OCI-LY3 (cell line): Measurements from ENCODE around the gene ITPKB.

Source experiments
- H2AFZ ChIP-seq: fragments of 200-600, 300-600 bp; shearing (Covaris generic); 2 replicates; pipeline ENCODE4 v1.6.0; 2014; ENCODE audit warnings: antibody characterized with exemption, low read depth, low read length
- H3K27ac ChIP-seq: fragments of 200-600, 300-600 bp; sonication (generic); 2 replicates; pipeline ENCODE4 v1.5.1; 2014; ENCODE audit warnings: mild to moderate bottlenecking, low read length, moderate library complexity, mixed read lengths
- H3K27me3 ChIP-seq: fragments of 200-600, 300-600 bp; sonication (generic); 2 replicates; pipeline ENCODE4 v1.6.1; 2014; ENCODE audit warnings: low read depth, low read length, mixed read lengths
- H3K36me3 ChIP-seq: fragments of 200-600, 300-600 bp; sonication (generic); replicated peaks from 2 replicates; pipeline ENCODE3; 2014; ENCODE audit warnings: low read depth, low read length, mixed read lengths
- H3K4me1 ChIP-seq: fragments of 300-600, 200-600 bp; sonication (generic); 2 replicates; pipeline ENCODE4 v1.6.1; 2014; ENCODE audit warnings: low read length, mixed read lengths
- H3K4me2 ChIP-seq: fragments of 200-600, 300-600 bp; sonication (generic); 2 replicates; pipeline ENCODE4 v1.6.1; 2014; ENCODE audit warnings: low read length, mixed read lengths
- H3K4me3 ChIP-seq: fragments of 300-600, 200-600 bp; sonication (generic); 2 replicates; pipeline ENCODE4 v1.5.1; 2014; ENCODE audit warnings: antibody characterized with exemption, mild to moderate bottlenecking, low read length, moderate library complexity
- H3K79me2 ChIP-seq: fragments of 300-600, 200-600 bp; shearing (Covaris generic); 2 replicates; pipeline ENCODE4 v1.6.1; 2014; ENCODE audit warnings: mild to moderate bottlenecking, low read length, mixed read lengths
- H3K9ac ChIP-seq: fragments of 300-600, 200-600 bp; shearing (Covaris generic); 2 replicates; pipeline ENCODE4 v1.6.0; 2014; ENCODE audit warnings: mild to moderate bottlenecking, low read length, moderate library complexity
- H3K9me3 ChIP-seq: fragments of 200-600, 300-600 bp; shearing (Covaris generic); 2 replicates; pipeline ENCODE4 v1.6.1; 2014; ENCODE audit warnings: low read length, mixed read lengths; ENCODE audit not compliant: insufficient read depth
- H4K20me1 ChIP-seq: fragments of 200-600, 300-600 bp; sonication (generic); 2 replicates; pipeline ENCODE4 v1.6.1; 2016; ENCODE audit warnings: low read length, mixed read lengths; ENCODE audit not compliant: insufficient read depth
- EZH2phosphoT487 ChIP-seq: fragments of 200-600 bp; shearing (Covaris generic); IDR thresholded peaks from 2 replicates; pipeline ENCODE4 v1.6.1; 2018; ENCODE audit warnings: antibody characterized with exemption, mixed run types, low read depth
- TF ChIP-seq, protein P1 (sequence below): fragments of 200-600, 300-600 bp; sonication (generic); IDR thresholded peaks from 2 replicates; pipeline ENCODE4 v1.5.1; 2014; ENCODE audit warnings: antibody characterized with exemption, low read length, low read depth

The ITPKB gene

DNA sequence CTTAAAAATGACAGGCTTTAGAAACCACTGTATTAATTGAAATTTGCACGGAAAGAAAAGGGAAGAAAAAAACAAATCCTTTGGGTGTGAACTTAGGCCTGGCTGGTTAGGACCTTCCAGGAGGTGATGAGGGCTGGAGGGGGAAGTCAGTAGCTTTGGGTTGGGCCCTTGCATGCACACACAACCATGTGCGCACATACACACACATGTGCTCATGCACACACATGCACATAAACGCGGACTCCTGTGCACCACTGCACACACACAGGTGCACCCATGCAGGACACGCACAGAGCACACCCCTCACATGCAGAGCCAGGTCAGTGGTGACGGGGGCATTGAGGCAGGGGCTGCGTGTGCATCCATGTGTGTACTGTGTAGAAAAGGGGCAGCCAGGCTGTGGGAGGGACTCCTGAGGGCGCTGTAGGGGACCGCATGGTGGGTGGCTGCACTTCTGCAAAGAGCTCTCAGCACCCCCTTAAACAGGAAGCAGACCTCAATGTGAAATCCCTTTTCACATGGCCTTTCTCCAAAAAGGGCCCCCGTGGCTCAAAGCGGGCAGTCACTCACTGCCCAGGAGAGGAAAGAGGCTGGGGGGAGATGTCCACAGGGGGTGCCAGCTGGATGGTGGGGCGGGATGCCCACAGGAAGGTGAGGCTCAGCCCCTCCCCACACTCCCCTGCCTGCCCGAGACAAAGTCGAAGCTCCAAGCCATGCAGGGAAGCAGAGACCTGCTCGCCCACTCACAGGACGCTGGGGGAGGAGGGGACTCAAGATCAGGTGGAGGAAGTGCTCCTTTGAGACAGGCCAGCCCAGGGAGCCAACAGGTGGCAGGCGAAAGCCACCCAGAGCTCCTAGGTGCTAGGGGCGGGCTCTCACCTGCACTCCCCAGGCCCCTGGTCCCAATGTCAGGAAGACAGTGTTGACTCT is 95.2 kb downstream of the ITPKB start:
- no peak overlapping the region for H3K9ac ChIP-seq
- peak overlapping the region; percentile 31 for H3K4me2 ChIP-seq
- no peaks in the 10 kb centered on the region; the same call in 1 of the 2 replicates for H3K27me3 ChIP-seq
- H3K36me3 ChIP-seq, result peaks cover 3% of the 10 kb centered on the region
- no peak overlapping the region for H2AFZ ChIP-seq
- H3K27ac ChIP-seq, result no peak overlapping the region
- H3K9me3 ChIP-seq, result no peaks in the 10 kb centered on the region
- peaks cover 31% of the 10 kb centered on the region for H3K4me1 ChIP-seq
- 0 out of 2 replicates have a peak, but pooled peaks cover 2% of the 10 kb centered on the region for H4K20me1 ChIP-seq
- no peak for TF ChIP-seq EZH2phosphoT487
- TF ChIP-seq, protein P1, sequence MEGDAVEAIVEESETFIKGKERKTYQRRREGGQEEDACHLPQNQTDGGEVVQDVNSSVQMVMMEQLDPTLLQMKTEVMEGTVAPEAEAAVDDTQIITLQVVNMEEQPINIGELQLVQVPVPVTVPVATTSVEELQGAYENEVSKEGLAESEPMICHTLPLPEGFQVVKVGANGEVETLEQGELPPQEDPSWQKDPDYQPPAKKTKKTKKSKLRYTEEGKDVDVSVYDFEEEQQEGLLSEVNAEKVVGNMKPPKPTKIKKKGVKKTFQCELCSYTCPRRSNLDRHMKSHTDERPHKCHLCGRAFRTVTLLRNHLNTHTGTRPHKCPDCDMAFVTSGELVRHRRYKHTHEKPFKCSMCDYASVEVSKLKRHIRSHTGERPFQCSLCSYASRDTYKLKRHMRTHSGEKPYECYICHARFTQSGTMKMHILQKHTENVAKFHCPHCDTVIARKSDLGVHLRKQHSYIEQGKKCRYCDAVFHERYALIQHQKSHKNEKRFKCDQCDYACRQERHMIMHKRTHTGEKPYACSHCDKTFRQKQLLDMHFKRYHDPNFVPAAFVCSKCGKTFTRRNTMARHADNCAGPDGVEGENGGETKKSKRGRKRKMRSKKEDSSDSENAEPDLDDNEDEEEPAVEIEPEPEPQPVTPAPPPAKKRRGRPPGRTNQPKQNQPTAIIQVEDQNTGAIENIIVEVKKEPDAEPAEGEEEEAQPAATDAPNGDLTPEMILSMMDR, result 0 out of 2 replicates have a peak, but pooled peaks have one; percentile 20
- no peaks in the 10 kb centered on the region for H3K79me2 ChIP-seq
- no peak overlapping the region for H3K4me3 ChIP-seq

GRCh38 chr1:226643177-226643576 is 95.9 kb downstream of the ITPKB start:
- Histone ChIP-seq H3K4me2 (peak overlapping the region; percentile 31; the same call in 1 of the 2 replicates), H2AFZ (no peak overlapping the region), H3K27me3 (no peaks in the 10 kb centered on the region; the same call in 1 of the 2 replicates), H3K36me3 (peaks cover 3% of the 10 kb centered on the region), H3K9me3 (no peaks in the 10 kb centered on the region), H3K79me2 (no peaks in the 10 kb centered on the region), H3K27ac (no peak overlapping the region), H4K20me1 (no peaks in the 10 kb centered on the region), H3K4me3 (no peak overlapping the region), H3K4me1 (peaks cover 31% of the 10 kb centered on the region), H3K9ac (no peak overlapping the region)
- no peak for TF ChIP-seq EZH2phosphoT487

GRCh38 chr1:226642421-226642820 is 96.7 kb downstream of the ITPKB start:
- Histone ChIP-seq H4K20me1 (no peaks in the 10 kb centered on the region), H3K9me3 (no peaks in the 10 kb centered on the region), H3K27me3 (no peaks in the 10 kb centered on the region; the same call in 1 of the 2 replicates), H3K9ac (no peak overlapping the region), H2AFZ (no peak overlapping the region), H3K27ac (no peak overlapping the region), H3K79me2 (no peaks in the 10 kb centered on the region), H3K36me3 (peaks cover 3% of the 10 kb centered on the region), H3K4me2 (no peak overlapping the region), H3K4me1 (peaks cover 36% of the 10 kb centered on the region), H3K4me3 (no peak overlapping the region)
- TF ChIP-seq EZH2phosphoT487, result no peak
- TF ChIP-seq, protein P1, result no peak

DNA sequence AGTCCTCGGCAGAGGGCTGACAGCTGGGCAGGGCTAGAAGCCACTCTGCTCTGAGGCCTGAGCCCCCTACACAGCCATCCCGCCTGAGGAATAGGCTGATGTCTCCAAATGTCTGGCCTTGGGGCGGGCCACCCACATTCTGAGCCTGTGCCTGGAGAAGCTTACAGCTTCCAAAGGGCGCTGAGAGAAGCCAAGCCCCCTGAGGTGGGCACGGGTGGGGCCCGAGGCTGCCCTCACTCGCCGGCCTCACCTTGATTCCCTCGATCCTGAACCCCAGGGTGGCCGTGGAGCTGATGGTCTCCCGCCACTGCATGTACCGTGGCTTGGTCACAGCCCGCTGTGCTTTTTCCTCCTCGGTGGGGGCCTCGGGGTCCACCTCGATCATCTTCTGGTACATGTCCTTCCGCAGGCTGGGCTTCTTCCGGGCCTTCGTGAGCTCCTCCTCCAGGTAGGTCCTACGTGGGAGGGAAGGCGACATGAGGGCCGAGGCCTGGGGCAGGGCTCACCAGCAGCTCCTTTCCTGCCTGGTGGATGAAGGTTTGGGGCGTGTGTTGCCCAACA is 97.3 kb downstream of the ITPKB start:
- H3K4me1 ChIP-seq, result peaks cover 43% of the 10 kb centered on the region
- no peaks in the 10 kb centered on the region for H3K9me3 ChIP-seq
- H4K20me1 ChIP-seq, result no peaks in the 10 kb centered on the region
- peaks cover 3% of the 10 kb centered on the region for H3K36me3 ChIP-seq
- H3K79me2 ChIP-seq, result no peaks in the 10 kb centered on the region
- no peak overlapping the region for H3K4me2 ChIP-seq
- H3K27ac ChIP-seq, result no peak overlapping the region
- no peak overlapping the region for H2AFZ ChIP-seq
- H3K27me3 ChIP-seq, result no peaks in the 10 kb centered on the region; the same call in 1 of the 2 replicates
- no peak overlapping the region for H3K4me3 ChIP-seq
- TF ChIP-seq EZH2phosphoT487, result no peak
- TF ChIP-seq, protein P1, result no peak
- H3K9ac ChIP-seq, result no peak overlapping the region
